Smooth muscle cell (in vitro differentiated cells): ENCODE data around the gene C5. TPM values are rescaled to one million over a fixed set of nuclear protein-coding genes. Genes with fewer than 3 reads are reported as not detected.

ENCODE experiments used
- DNase-seq: peaks from one replicate; lab custom pipeline; 2025; ENCODE audit not compliant: unreplicated experiment; lab: John Stamatoyannopoulos, UW
- H2AFZ ChIP-seq: fragments of 200-600 bp; sonication (generic); 2 replicates; pipeline ENCODE4 v1.6.0; 2016; ENCODE audit warnings: antibody characterized with exemption, low read depth, mild to moderate bottlenecking
- H3F3A ChIP-seq: fragments of 200-600 bp; sonication (generic); 2 replicates; pipeline ENCODE4 v1.6.0; 2017; ENCODE audit warnings: antibody characterized with exemption, low read depth
- H3K27ac ChIP-seq: fragments of 200-600 bp; sonication (generic); 2 replicates; pipeline ENCODE4 v1.5.1; 2016; ENCODE audit warnings: low read depth, mild to moderate bottlenecking
- H3K27me3 ChIP-seq: fragments of 200-600 bp; sonication (generic); 2 replicates; pipeline ENCODE4 v1.6.1; 2016; ENCODE audit warnings: low read depth, mild to moderate bottlenecking
- H3K36me3 ChIP-seq: fragments of 200-600 bp; sonication (generic); 2 replicates; pipeline ENCODE4 v1.5.1; 2016; ENCODE audit warnings: low read depth
- H3K4me1 ChIP-seq: fragments of 200-600 bp; sonication (generic); 2 replicates; pipeline ENCODE4 v1.5.1; 2016; ENCODE audit warnings: low read depth
- H3K4me2 ChIP-seq: fragments of 200-600 bp; sonication (generic); 2 replicates; pipeline ENCODE4 v1.6.0; 2016; ENCODE audit warnings: mild to moderate bottlenecking
- H3K4me3 ChIP-seq: fragments of 200-600 bp; sonication (generic); 2 replicates; pipeline ENCODE4 v1.5.1; 2016; ENCODE audit warnings: mild to moderate bottlenecking
- H3K79me2 ChIP-seq: fragments of 200-600 bp; sonication (generic); 2 replicates; pipeline ENCODE4 v1.6.0; 2016; ENCODE audit warnings: low read depth, mild to moderate bottlenecking
- H3K9ac ChIP-seq: fragments of 200-600 bp; sonication (generic); 2 replicates; pipeline ENCODE4 v1.6.0; 2016; ENCODE audit warnings: low read depth
- H3K9me3 ChIP-seq: fragments of 200-600 bp; sonication (generic); replicated peaks from 2 replicates; pipeline ENCODE4 v1.5.1; 2016; ENCODE audit warnings: low read depth
- H4K20me1 ChIP-seq: fragments of 200-600 bp; sonication (generic); 2 replicates; pipeline ENCODE4 v1.6.0; 2016; ENCODE audit warnings: low read depth
- CTCF ChIP-seq: fragments of 200-600 bp; sonication (generic); IDR thresholded peaks from 2 replicates; pipeline ENCODE4 v1.5.1; 2017; ENCODE audit warnings: borderline replicate concordance, mild to moderate bottlenecking, antibody characterized with exemption; ENCODE audit not compliant: insufficient read depth, poor library complexity, severe bottlenecking
- WGBS: methylation state at CpG from one replicate; pipeline ENCODE4 v1.1.7; 2016; ENCODE audit warnings: low lambda C conversion rate; 5-methylcytosine and 5-hydroxymethylcytosine counted together
- polyA plus RNA-seq: library from polyadenylated mRNA; unstranded; fragments of >200 nt; fragmentation: Nextera tagmentation; extraction: Ambion mirVana; gene quantifications from 2 replicates; pipeline ENCODE4 v1.2.1, GENCODE V29; 2016
- total RNA-seq: library from RNA; depleted of rRNA; stranded (reverse); fragments of >200 nt; gene quantifications from 2 replicates; pipeline ENCODE4 v1.2.3, GENCODE V29; 2014

C5 gene
- total and polyA plus RNA-seq, 2 experiments from 2014 or later: 0.57 to 0.76 TPM

GRCh38 chr9:121026768-121027167, 23.3 kb downstream of the C5 start:
- no peak overlapping the region for H3K9ac ChIP-seq
- H3K4me1 ChIP-seq: no peaks in the 10 kb centered on the region
- no peaks in the 10 kb centered on the region for H3K9me3 ChIP-seq
- no peak overlapping the region for H3K27ac ChIP-seq
- no peaks in the 10 kb centered on the region for H3K27me3 ChIP-seq
- no peaks in the 10 kb centered on the region for H3K36me3 ChIP-seq
- H3K79me2 ChIP-seq: no peaks in the 10 kb centered on the region
- H3K4me2 ChIP-seq: no peak overlapping the region
- no peak for TF ChIP-seq CTCF
- no peak overlapping the region for H3K4me3 ChIP-seq
- H2AFZ ChIP-seq: no peak overlapping the region
- no peaks in the 10 kb centered on the region for H3F3A ChIP-seq
- DNase-seq: no peak
- no peaks in the 10 kb centered on the region for H4K20me1 ChIP-seq

- DNase-seq: no peak
- Histone ChIP-seq H3K9me3 (no peaks in the 10 kb centered on the region), H3K4me1 (no peaks in the 10 kb centered on the region), H3K79me2 (no peaks in the 10 kb centered on the region), H3K27ac (no peak overlapping the region), H4K20me1 (no peaks in the 10 kb centered on the region), H3K27me3 (no peaks in the 10 kb centered on the region), H3K9ac (no peak overlapping the region), H3K4me3 (no peak overlapping the region), H3F3A (no peaks in the 10 kb centered on the region), H3K36me3 (no peaks in the 10 kb centered on the region), H2AFZ (no peak overlapping the region), H3K4me2 (no peak overlapping the region)
- WGBS: 52% methylated on average over 3 of the region's 3 CpGs
- no peak for TF ChIP-seq CTCF
These were observed 23.8 kb downstream of the C5 start for GRCh38 chr9:121026260-121026691.

GRCh38 chr9:121024237-121024636, 25.8 kb downstream of the C5 start:
- DNase-seq: no peak
- no peak for TF ChIP-seq CTCF

GRCh38 chr9:121023064-121023463, 27.0 kb downstream of the C5 start:
- Histone ChIP-seq H3K27ac (no peak overlapping the region), H3K4me1 (no peaks in the 10 kb centered on the region), H2AFZ (no peak overlapping the region), H4K20me1 (no peaks in the 10 kb centered on the region), H3K9ac (no peak overlapping the region), H3K36me3 (no peaks in the 10 kb centered on the region), H3K27me3 (no peaks in the 10 kb centered on the region), H3F3A (no peaks in the 10 kb centered on the region), H3K4me2 (no peak overlapping the region), H3K4me3 (no peak overlapping the region), H3K79me2 (no peaks in the 10 kb centered on the region), H3K9me3 (no peaks in the 10 kb centered on the region)
- 69% methylated on average over 1 of the region's 1 CpG for WGBS
- no peak for DNase-seq
- TF ChIP-seq CTCF: no peak

More at GRCh38 chr9:121024237-121024636, 25.8 kb downstream of the C5 start:
- no peaks in the 10 kb centered on the region for H3K36me3 ChIP-seq
- H3K27ac ChIP-seq: no peak overlapping the region
- H3K9ac ChIP-seq: no peak overlapping the region
- H3K4me3 ChIP-seq: no peak overlapping the region
- no CpG with 5 or more reads among the region's 2 CpGs for WGBS
- H4K20me1 ChIP-seq: no peaks in the 10 kb centered on the region
- H3K9me3 ChIP-seq: no peaks in the 10 kb centered on the region
- H3K27me3 ChIP-seq: no peaks in the 10 kb centered on the region
- no peaks in the 10 kb centered on the region for H3K79me2 ChIP-seq
- H3K4me1 ChIP-seq: no peaks in the 10 kb centered on the region
- H3F3A ChIP-seq: no peaks in the 10 kb centered on the region
- H3K4me2 ChIP-seq: no peak overlapping the region
- H2AFZ ChIP-seq: no peak overlapping the region
